C4-2B (cell line): Measurements from ENCODE around the gene SNAPIN.
"Not testable (repeated sequence)": the region's sequence is repeated elsewhere in the genome, so short reads cannot be mapped to it uniquely, and the experiment has no call there.

Source experiments
- H3K27ac ChIP-seq: fragments of 450-650 bp; 2 replicates; pipeline ENCODE4 v1.5.1; 2017
- ZFX ChIP-seq: fragments of 450-650 bp; IDR thresholded peaks from 2 replicates; pipeline ENCODE4 v1.6.1; 2017
- TF ChIP-seq, protein P1 (sequence below): fragments of 450-650 bp; conservative IDR thresholded peaks from 2 replicates; pipeline ENCODE4 v1.5.1; 2017; ENCODE audit warnings: mild to moderate bottlenecking

SNAPIN gene

DNA sequence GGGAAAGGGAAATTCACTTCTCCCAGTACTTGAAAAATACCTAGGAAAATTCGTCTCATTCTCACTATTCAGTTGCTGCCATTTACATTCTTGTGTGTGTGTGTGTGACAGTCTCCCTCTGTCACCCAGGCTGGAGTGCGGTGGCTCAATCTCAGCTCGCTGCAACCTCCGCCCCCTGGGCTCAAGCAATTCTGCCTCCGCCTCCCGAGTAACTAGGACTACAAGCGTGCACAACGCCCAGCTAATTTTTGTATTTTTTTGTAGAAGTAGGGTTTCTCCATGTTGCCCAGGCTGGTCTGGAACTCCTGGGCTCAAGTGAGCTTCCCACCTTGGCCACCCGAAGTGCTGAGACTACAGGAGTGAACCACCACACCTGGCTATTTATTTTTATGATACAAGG is 1.2 kb downstream of the SNAPIN start:
- H3K27ac ChIP-seq = peak overlapping the region; percentile 75
- TF ChIP-seq, protein P1, sequence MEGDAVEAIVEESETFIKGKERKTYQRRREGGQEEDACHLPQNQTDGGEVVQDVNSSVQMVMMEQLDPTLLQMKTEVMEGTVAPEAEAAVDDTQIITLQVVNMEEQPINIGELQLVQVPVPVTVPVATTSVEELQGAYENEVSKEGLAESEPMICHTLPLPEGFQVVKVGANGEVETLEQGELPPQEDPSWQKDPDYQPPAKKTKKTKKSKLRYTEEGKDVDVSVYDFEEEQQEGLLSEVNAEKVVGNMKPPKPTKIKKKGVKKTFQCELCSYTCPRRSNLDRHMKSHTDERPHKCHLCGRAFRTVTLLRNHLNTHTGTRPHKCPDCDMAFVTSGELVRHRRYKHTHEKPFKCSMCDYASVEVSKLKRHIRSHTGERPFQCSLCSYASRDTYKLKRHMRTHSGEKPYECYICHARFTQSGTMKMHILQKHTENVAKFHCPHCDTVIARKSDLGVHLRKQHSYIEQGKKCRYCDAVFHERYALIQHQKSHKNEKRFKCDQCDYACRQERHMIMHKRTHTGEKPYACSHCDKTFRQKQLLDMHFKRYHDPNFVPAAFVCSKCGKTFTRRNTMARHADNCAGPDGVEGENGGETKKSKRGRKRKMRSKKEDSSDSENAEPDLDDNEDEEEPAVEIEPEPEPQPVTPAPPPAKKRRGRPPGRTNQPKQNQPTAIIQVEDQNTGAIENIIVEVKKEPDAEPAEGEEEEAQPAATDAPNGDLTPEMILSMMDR = no peak
- TF ChIP-seq ZFX = no peak

DNA sequence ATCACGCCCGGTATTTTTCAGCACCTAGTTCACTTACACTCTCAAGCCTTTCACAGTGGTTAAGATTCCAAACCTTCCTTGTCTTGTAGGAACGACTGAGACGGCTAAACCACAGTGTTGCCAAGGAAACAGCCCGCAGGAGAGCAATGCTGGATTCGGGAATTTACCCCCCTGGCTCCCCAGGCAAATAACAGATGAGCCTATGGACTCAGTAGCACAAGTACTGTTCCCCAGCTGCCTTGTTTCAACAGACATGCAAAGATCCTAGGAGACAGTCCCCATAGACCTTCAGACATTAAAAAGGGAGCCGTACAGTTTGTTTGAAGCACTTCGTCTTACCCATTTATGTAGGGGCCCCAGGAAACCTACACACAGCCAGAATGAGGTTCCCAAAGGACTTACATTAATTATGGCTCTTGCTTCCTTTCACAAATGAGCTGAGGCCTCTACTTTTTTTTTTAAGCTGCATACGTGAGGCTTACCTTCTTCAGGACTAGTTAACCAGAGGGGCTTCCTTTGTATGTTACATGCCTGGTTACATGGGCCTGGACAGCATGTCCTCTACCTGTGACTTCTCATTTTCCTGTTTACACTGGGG is 2.7 kb downstream of the SNAPIN start:
- no peak overlapping the region for H3K27ac ChIP-seq
- TF ChIP-seq, protein P1 = no peak
- no peak for TF ChIP-seq ZFX

DNA sequence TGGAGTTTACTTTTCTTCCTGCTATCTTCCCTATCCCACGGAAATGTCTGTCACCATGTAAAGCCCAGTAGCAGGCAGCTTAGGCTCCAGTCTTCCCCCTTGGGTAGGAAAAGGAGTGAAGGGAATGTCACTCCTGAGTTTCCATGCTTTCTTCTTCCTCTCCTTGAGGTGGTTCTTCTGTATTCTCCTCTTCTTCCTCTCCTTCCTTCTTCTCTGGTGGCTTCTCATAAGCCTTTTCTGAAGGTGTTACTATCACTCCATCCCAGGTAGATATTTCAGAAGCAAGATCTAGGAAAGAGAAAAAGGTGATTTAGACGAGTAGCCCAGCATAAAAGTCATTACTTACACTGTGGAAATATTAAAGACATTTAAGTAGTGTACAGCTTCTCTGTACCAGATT is 3.8 kb downstream of the SNAPIN start:
- TF ChIP-seq, protein P1 = no peak
- H3K27ac ChIP-seq = no peak overlapping the region

DNA sequence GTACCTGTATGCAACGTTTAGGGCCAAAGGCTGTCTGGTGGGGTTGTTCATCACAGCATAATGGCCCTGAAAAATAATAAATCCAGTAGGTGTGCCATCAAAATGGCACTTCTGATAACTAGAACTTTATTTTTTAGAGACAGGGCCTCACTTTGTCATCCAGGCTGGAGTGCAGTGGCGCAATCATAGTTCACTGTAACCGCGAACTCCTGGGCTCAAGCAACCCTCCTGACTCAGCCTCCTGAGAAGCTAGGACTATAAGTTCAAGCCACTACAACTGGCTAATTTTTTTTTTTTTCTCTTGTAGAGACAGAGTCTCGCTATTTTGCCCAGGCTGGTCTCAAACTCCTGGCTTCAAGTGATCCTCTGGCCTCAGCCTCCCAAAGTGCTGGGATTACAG is 4.7 kb downstream of the SNAPIN start:
- H3K27ac ChIP-seq = no peak overlapping the region
- TF ChIP-seq, protein P1 = no peak
- no peak for TF ChIP-seq ZFX

DNA sequence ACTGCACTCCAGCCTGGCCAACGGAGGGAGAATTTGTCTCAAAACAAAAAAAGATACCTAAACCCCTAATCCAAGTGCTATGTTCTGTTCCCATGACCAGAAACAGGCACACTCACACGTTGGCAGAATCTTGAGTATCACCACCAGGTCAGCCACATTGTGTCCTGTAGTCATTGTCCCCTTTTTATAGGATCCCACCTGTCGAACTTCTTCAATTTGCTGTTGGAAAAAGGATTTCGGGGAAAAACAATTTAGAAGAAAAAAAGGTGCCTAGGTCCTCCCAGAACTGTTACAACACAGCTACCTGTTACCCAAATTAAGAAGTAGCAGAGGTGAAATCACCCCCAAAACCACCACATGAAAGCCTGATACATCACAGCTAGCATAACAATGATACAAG is 8.9 kb downstream of the SNAPIN start:
- H3K27ac ChIP-seq = no peak overlapping the region
- TF ChIP-seq, protein P1 = no peak
- TF ChIP-seq ZFX = no peak

DNA sequence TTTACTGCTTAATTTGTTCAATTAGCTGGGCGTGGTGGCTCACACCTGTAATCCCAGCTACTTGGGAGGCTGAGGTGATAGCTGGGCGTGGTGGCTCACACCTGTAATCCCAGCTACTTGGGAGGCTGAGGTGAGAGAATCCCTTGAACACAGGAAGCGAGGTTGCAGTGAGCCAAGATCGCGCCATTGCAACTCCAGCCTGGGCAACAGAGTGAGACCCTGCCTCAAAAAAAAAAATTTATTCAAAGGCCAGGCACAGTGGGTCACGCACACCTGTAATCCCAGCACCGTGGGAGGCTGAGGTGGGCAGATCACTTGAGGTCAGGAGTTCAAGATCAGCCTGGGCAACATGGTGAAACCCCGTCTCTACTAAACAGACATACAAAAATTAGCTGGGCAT is 10.2 kb downstream of the SNAPIN start:
- H3K27ac ChIP-seq = not testable (repeated sequence)

DNA sequence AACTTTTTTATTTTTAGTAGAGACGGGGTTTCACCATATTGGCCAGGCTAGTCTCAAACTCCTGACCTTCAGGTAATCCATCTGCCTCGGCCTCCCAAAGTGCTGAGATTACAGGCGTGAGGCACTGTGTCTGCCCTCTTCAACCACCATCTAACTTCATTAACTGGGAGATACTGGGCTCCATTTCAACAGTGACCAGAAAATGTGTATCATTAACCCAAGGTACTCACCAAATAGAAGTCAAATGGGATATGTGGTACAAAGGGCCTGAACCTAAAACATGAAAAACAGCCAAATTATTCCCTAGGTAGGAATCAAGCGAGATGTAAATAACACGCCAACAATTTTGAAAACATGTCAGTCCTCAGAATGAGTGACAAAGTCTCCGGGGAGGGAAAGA is 11.1 kb downstream of the SNAPIN start:
- TF ChIP-seq ZFX = no peak
- TF ChIP-seq, protein P1 = no peak
- peak overlapping the region; percentile 81 for H3K27ac ChIP-seq

DNA sequence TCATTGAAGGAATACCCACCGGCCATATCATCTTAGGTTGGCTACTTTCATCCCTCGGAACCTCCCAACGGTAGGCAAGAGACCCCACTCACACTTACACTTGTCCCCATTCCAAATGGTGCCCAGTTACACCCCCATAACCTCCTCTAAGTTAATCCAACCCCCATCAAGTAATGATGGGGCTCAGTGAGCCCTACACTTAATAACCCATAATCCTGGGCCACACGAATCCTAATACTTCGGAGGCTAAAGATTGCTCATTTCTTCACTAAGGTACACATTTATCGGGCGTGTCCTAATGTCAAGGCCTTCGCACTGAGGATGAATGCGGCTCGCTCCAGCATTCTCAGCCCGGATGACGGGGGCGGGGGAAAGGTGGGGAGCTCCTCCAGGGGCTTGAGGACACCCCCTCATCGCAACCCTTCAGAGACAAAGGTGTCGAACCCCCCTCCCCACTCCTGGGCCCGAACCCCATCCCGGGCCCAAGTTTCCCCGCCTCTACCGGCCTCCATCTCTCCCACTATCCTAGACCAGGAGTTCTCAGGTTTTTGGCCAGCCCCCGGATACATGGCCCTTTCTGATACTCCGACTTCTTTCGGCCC is 11.9 kb downstream of the SNAPIN start:
- TF ChIP-seq, protein P1 = no peak
- TF ChIP-seq ZFX = peak; percentile 53; the same call in 1 of the 2 replicates
- peak overlapping the region; percentile 81 for H3K27ac ChIP-seq
